HG03575 (cell line): ENCODE data around the gene AGPAT3.

Source experiments
- ATAC-seq: cut with Tn5 transposase; IDR thresholded peaks from one replicate; pipeline ENCODE4 v1.9.1; 2021; ENCODE audit not compliant: unreplicated experiment, insufficient number of reproducible peaks, low FRiP score; ENCODE audit errors: extremely low read depth

Gene AGPAT3

GRCh38 chr21:43942201-43942600 is 77.2 kb downstream of the AGPAT3 start:
- no peak for ATAC-seq

- no peak for ATAC-seq
Measured at GRCh38 chr21:43942621-43943020, 77.6 kb downstream of the AGPAT3 start.

GRCh38 chr21:43943512-43944077 is 78.6 kb downstream of the AGPAT3 start:
- ATAC-seq, result no peak

GRCh38 chr21:43944078-43944633 is 79.1 kb downstream of the AGPAT3 start:
- ATAC-seq, result no peak

GRCh38 chr21:43944757-43945156 is 79.7 kb downstream of the AGPAT3 start:
- no peak for ATAC-seq

- ATAC-seq, result no peak
Measured at GRCh38 chr21:43948740-43949498, 83.9 kb downstream of the AGPAT3 start.

- ATAC-seq, result no peak
Measured at GRCh38 chr21:43949499-43950208, 84.6 kb downstream of the AGPAT3 start.

DNA sequence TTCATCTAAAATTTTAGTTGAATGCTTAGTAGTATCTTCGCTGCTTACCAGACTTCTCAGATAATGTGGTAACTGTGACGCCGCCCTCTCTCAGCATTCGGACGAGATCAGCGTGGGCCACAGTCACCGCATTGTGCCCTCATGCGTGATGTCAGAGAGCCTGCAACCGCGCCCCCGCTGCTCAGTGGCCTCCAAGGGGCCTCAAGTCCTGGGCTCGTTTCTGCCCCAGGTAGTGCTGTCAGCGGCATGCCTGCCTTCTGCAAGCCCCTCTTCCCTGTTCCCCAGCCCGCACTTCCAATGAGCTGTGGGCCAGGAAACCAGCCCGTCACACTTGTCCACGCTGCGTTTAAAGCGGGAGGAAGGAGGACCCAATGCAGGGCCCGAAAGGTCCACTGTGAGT is 85.5 kb downstream of the AGPAT3 start:
- ATAC-seq, result no peak

- no peak for ATAC-seq
Measured at GRCh38 chr21:43950936-43951335, 85.9 kb downstream of the AGPAT3 start.

GRCh38 chr21:43951911-43952703 is 87.1 kb downstream of the AGPAT3 start:
- no peak for ATAC-seq

DNA sequence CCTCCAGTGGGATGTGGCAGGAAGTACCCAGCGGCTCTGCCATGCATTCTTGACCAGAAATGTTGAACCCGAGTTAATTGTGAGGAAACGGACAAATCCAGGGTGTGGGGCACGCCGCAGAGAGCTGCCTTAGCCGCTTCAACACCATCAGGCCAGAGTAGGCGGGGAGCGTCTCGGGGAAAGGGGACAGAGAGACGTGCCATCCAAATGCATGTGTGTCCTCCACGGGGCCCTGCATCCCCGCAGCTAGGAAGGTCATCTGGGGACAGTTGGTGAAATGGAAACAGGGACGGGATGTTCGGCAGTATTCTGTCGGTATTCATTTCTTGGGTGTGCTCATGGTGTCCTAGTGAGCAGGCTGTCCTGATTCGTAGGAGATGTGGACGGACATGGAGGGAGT is 88.0 kb downstream of the AGPAT3 start:
- ATAC-seq, result no peak

GRCh38 chr21:43954042-43954441 is 89.0 kb downstream of the AGPAT3 start:
- ATAC-seq, result no peak

DNA sequence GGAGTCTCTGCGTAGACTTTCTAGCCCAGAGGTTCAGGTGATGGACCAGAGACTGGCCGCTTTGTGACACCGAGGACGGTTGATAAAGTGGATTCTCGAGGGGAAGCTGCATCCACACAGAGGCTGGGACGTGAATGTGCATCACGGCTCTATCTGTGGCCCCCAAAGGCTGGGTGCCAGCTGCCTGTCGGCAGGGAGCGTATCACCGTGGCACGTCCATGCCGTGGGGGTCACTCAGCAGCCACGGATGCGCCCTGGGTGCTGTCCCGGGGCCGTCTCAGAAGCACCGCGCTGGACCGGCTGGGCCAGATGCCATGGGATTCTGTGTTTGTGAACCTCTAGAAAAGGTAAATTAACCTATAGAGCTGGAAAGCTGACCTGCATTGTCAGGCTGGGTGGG is 89.9 kb downstream of the AGPAT3 start:
- no peak for ATAC-seq

GRCh38 chr21:43956019-43956669 is 91.1 kb downstream of the AGPAT3 start:
- no peak for ATAC-seq

GRCh38 chr21:43956670-43957035 is 91.6 kb downstream of the AGPAT3 start:
- ATAC-seq, result no peak

GRCh38 chr21:43957128-43957571 is 92.1 kb downstream of the AGPAT3 start:
- ATAC-seq, result no peak

- ATAC-seq, result no peak
Measured at GRCh38 chr21:43957611-43958362, 92.8 kb downstream of the AGPAT3 start.
